GM18511 (cell line): ENCODE data around the gene KLHL15.
"Not testable (repeated sequence)": the region's sequence is repeated elsewhere in the genome, so short reads cannot be mapped to it uniquely, and the experiment has no call there.

Experiments
- ATAC-seq: cut with Tn5 transposase; IDR thresholded peaks from one replicate; pipeline ENCODE4 v1.9.1; 2021; ENCODE audit warnings: mild to moderate bottlenecking, moderate library complexity; ENCODE audit not compliant: unreplicated experiment

The KLHL15 gene

DNA sequence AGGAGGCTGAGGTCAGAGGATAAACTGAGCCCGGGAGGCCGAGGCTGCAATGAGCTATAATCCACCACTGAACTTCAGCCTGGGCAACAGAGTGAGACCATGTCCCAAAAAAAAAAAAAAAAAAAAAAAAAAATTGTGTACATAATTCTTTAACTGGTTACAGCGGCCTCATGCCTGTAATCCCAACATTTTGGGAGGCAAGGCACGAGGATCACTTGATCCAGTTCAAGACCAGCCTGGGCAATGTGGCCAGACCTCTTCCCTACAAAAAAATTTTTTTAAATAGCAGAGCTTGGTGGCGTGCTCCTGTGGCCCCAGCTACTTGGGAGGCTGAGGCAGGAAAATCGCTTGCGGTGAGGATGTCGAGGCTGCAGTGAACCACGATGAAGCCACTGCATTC lies 9.3 kb downstream of the KLHL15 start:
- no peak for ATAC-seq

DNA sequence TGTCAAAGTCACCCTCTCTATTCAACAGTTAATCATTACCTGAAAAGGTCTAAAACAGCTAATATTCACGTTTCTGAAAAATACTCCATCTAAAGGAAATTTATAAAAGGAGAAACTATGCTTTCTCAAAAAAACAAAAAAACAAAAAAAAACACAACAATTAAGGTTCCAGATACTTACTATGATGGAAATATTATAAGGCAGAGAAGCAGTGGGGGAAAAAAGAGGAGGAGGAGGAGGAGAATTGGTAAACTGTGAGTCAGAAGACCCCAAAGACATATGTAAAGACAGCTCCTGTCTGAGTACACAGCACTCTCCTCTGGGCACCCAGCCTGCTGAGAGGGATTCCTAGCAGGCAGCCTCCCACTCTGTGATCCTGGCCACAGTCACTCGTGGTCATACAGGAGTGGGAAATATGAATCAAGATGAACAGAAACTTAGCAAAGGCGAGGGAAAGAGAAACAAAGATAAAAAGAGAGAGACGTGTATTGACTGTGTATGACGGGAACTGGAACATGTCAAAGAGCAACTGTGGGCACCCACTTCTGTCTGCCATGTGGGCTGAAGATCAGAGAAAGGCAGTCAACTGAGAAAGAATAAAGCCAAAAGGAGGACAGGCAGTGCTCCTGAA lies 12.5 kb downstream of the KLHL15 start:
- ATAC-seq, result peak; percentile 71

DNA sequence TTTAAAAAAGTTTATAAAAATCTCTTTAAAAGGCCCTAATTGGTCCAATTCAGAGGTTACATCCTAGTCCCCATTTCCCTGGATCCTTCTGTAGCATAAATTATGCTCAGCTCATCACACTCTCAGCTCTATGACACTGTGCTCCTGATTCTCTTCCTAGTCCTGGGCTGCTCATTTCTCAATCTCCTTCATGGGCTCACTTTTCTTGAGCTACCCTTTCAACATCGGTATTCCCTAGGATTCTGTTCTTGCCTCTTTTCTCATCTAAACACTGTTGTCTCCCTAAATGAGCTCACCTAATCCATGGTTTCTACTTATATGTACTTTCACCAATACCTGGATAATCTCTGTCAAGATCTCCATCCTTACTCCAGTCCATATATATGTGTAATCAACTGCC lies 14.7 kb downstream of the KLHL15 start:
- no peak for ATAC-seq

DNA sequence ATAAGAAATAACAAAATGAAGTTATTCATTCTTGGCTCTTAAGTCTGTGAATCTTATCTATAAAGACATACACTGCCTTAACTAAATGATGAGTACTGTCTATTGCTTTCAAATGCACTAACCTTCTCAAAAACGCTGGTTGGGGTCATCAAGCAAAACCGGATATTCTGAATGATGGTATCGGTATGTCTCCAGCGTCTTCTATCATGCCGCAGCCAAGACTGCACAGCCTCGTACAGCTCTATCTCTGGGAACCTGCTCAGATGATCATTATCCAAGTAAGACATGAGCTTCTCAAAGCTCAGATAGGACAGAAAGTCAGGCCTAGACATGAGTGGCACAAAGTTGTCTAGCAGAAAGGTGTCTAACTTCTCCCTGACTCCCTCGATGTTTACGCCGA lies 21.1 kb downstream of the KLHL15 start:
- no peak for ATAC-seq

DNA sequence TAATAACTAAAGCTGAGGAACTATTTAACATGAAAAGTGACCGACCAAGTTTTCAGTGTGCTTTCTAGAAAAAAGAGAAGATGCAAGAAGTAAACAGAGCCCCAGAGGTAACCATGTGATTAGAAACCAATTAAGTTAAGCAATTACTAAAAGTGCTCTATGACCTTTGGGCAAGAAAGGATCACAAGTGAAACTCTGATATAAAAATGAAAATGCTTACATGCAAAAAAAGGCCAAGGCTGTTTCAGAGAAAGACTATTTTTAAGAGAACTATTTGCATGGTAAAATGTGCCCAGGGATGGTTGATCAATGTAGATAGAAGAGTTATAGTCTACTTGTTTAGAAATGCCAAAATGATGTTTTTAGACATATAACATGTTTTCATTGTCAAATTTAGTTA lies 22.0 kb downstream of the KLHL15 start:
- peak; percentile 59 for ATAC-seq

DNA sequence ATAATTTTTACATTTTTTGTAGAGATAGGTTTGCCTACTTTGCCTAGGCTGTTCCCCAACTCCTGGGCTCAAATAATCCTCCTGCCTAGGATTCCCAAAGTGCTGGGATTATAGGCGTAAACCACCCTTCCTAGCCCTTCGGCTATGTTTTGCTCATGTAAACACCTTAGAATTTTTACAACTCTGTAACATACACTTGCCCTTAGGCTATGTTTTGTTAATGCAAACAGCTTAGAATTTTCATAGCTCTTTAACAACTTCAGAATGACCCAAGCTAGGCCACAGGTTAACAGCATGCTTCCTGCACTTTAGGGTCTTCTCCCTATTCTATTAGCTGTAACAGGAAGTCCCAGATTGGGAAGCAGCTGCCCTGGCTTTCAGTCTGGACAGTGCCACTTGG lies 24.2 kb downstream of the KLHL15 start:
- ATAC-seq, result no peak

DNA sequence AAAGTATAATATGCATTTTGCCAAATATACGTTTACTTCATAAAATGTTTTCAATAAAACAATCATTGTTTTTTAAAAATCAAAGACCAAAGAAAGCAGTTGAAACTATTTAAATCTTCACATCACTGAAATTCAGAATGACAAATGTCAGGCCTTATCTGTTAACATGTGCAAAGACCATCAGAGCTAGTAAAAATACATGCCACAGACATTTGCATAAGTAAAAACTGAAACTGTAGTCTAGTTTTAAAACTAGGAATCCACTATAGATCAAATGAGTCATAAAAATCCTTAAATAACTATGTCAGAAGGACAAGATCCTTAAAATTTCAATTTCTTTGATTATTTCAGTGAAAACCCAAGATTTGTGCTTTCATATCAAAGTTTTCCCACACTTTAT lies 24.8 kb downstream of the KLHL15 start:
- peak; percentile 77 for ATAC-seq

DNA sequence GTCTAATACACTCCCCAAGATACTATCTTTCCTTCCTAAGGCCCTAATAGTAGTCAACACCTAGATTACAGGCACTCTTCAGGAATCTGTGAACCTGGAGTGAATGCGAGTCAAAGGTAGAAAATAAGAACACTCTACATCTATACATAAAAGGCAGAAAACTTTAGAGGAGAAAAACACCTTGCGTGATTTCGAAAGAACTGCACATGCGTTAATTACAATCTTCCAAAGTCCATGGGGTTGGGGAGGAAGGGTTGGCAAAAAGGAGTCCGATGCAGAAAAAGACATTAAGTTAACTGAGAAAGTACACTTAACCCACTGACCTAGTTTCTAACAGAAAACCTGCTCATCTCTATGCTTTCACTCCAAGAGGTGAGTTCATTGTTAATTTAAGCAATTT lies 27.3 kb downstream of the KLHL15 start:
- no peak for ATAC-seq

DNA sequence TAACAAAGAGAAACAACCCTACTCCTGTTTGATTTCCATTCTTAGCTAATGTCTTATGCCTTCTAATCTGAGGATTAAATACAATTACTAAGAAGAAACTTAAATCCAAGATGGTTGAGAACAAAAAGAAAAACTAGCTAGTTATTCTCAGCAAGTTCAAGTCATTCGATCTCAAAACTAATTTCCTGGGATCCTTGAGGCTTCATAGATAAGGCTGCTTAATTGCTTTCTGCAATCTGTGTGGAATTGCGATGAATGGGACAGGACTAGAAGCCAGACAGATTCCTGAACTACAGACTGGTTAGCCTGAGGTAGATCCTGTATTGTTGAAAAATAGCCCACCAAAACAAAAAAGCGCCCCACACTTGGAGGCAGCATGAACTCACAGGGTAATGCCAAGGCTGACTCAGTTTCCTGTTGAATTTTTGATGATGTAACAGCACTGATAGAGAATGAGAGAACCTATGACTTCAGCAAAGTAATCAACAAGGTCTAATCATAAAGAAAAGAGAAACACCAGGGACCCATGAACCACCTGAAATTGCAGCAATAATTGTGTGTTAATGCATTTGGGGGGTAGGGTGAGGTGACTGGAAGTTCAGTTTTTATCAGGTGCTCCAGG lies 33.9 kb downstream of the KLHL15 start:
- ATAC-seq, result no peak

DNA sequence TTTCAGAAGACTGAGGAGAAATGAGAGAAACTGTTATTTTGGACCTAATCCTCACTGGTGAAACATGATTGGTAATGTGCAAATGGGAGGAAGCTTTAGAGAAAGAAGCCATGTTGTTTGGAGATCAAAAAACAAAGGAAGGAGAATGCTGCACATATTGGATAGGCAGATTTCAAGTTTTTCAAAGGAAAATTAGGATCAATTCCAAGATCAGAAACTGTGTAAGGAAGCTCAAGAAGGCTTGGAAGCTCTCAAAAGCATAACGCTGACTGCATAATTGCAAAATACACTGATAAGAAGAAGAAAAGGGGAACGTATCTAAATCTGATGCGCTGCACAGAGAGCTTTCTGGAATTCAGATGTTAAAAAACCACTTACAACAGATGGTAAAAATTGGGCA lies 34.6 kb downstream of the KLHL15 start:
- no peak for ATAC-seq

DNA sequence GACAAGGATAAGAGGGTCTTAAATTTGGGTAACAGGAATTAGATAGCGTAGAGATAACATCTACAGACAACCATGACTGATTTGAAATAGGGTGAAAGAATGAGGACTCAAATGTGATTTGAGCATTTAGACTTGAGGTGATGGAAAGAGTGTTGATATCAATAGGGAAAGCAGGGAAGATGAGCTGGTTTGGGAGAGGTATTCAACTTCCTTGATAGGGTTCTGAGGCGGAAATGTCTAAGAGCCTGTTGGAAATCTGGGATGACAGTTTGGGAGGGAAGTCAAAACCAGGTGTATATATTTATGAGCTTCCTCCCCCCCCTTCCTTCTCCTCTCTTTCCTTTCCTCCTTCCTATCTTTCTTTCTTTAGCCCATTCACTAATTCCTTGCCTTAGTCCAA lies 36.5 kb downstream of the KLHL15 start:
- no peak for ATAC-seq

DNA sequence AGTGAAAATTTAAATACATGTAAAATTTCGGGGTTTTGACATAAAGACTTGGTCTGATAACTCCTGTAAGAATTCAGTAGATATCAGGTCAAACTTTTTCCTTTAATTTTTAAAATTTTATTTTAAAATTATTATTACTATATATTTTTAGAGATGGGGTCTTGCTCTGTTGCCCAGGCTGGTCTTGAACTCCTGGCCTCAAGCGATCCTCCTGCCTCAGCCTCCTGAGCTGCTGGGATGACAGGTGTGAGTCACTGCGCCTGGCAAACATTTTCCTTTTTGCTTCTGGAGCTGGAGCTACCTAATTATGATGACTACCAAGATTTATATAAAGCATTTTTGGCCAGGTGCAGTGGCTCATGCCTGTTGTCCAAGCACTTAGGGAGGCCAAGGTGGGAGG lies 37.3 kb downstream of the KLHL15 start:
- ATAC-seq, result no peak

DNA sequence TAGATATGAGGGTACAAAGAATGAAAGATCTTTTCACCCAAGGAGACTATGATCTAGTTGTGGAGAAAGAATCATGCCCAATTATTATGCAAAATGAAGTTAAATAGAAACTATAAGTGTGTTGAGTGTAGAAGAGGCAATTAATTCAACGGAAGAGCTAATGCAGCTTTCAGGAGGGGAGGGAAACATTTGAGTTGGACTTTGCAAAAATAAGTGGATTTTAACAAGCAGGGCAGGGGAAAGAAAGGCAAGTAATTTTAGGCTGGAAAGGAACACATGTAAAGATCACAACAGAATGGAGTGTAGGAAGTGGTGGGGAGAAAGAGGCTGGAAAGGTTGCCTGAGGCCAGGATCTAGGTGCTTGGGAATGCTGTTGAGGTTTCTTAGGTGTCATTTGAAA lies 44.1 kb downstream of the KLHL15 start:
- no peak for ATAC-seq

DNA sequence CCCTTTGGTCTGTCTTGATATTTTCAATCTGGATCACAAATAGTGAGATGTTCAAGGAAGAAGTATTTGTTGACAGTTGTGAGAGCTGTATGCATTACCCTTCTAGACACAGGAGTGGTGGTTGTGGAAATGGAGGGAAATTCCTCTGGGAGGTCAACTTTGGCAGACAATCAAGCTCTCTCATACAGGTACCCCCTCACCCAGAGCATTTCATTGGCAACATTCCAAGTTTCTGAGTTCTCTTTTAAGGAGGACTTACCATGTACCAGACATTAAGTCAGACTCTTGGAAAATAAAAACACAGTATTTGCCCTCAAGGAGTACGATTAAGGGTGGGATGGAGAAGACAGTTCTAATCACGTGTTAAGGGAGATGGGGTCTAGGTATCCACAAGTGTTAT lies 45.3 kb downstream of the KLHL15 start:
- ATAC-seq, result no peak

DNA sequence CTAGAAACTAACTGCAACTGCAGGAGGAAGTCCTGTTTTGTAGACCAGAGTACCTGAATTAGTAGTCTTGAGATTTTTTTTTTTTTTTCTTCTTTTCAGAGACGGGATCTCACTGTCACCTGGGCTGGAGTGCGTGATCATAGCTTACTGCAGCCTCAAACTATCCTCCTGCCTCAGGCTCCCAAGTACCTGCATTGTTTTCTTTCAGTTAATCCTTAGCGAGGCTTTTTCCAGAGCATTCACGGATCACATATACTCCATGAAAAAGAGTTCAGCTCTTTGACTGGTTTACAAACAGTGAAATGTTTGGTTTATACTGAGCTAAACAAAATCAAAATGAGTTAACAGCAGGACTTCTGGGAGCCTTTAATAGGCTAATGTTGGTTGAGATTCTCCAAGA lies 45.8 kb downstream of the KLHL15 start:
- ATAC-seq, result no peak

DNA sequence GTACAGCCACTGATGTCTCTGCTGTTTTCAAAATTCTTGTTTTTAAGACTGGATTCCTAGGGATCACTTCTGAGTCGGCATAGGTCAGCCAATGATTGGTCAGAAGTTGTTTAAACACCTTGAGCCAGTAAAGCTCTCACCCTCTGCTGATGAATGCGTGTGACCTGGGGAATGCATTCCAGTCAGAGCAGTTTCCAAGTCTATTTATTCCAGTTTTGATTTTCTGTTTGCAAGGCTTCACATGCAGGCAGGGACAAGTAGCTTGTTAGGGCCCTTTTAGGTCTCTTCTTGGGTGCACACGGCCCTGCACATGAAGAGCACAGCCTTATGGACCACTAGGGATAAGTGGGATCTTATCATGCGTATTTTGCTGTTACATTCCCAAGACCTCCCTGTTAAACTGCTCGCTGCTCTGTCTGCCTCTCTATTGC lies 47.0 kb downstream of the KLHL15 start:
- ATAC-seq, result no peak

DNA sequence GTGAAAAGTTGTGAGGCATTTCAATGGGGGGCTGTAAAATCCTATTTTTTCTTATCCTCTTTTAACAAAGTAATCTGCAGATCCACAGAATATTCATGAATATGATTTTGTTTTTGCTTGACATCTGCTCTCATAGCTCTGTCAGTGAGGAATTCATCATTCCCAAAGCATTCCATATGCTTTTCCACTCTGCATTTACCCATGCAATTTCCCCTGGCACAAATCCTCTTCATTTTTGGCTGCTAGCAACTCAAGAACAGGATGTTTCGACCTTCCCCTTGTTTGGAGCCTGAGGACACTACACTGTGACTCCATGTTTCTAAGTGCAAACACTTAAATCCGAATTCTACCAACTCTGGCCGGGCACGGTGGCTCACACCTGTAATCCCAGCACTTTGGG lies 48.5 kb downstream of the KLHL15 start:
- no peak for ATAC-seq

DNA sequence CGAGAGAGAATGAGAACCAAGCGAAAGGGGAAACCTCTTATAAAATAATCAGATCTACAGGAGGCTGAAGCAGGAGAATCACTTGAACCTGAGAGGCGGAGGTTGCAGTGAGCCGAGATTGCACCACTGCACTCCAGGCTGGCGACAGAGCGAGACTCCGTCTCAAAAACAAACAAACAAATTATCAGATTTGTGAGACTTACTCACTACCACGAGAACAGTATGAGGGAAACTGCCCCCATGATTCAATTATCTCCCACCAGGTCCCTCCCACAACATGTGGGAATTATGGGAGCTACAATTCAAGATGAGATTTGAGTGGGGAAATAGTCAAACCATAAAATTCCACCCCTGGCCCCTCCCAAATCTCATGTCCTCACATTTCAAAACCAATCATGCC lies 61.4 kb downstream of the KLHL15 start:
- not testable (repeated sequence) for ATAC-seq

DNA sequence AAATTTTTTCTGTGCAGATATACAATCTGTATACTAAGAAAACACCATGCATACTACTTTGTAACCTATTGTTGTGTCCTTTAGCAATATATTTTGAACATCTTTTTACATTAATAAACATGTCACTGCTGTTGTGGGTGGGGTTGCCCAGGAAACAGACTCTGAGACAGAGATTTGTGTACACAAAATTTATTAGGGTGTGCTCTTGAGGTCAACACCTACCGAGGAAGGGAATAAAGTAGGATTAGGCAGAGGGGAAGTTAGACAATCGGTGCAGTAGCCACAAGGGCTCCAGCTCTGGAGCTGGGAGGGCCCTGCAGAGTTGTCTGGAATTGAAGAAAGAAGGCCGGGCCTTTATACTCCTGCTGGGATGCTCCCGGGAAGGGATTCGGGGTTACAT lies 62.8 kb downstream of the KLHL15 start:
- ATAC-seq, result no peak

DNA sequence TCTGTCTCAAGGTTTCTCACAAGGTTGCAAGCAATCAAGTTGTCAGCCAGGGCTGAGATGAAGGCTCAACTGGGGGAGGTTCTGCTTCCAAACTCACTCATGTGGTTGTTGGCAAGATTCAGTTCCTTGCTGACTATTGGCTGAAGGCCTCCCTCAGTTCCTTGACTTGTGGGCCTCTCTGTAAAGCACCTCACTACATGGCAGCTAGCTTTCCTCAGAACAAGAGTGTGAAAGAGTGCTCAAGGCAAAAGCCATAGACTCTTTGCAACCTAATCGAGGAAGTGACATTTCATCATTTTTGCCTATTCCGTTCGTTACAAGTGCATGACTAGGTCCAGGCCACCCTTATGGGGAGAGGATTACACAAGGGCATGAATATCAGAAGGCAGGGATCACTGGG lies 67.2 kb downstream of the KLHL15 start:
- ATAC-seq, result no peak

DNA sequence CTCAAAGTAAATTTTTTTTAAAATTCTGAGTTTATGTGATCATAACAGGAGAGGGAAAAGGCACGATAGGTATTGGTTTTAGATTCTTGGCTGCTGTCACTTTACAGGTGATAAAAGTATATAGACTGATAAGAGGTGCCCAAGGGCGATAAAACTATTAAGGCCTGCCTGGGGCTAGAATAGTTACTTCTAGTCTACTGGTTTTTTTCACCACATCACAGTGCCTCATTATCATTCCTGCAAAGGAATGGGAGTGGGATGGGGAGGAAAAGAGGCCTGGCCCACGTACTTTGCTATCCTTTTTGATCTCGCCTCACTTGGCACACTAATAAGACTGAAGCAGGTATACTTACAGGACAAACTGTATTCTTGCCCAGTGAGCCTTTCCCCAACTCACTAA lies 72.6 kb downstream of the KLHL15 start:
- ATAC-seq, result no peak

DNA sequence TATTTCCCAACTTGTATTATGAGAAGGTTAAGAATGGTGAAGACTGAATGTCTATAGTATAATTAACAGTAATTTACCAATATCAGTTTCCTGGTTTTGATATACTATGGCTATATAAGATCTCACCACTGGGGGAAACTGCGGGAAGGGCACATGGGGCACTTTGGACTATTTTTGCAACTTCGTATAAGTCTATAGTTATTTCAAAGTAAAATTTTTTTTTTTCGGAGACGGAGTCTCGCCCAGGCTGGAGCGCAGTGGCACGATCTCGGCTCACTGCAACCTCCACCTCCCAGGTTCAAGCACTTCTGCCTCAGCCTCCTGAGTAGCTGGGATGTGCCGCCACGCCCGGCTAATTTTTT lies 73.1 kb downstream of the KLHL15 start:
- ATAC-seq, result no peak
